Measurements from ENCODE around the gene KRTAP4-1. TPM values are rescaled to one million over a fixed set of nuclear protein-coding genes. Genes with fewer than 3 reads are reported as not detected.
"Not testable (repeated sequence)": the region's sequence is repeated elsewhere in the genome, so short reads cannot be mapped to it uniquely, and the experiment has no call there.

KRTAP4-1 gene
- polyA plus RNA-seq, 3 donors: not detected

DNA sequence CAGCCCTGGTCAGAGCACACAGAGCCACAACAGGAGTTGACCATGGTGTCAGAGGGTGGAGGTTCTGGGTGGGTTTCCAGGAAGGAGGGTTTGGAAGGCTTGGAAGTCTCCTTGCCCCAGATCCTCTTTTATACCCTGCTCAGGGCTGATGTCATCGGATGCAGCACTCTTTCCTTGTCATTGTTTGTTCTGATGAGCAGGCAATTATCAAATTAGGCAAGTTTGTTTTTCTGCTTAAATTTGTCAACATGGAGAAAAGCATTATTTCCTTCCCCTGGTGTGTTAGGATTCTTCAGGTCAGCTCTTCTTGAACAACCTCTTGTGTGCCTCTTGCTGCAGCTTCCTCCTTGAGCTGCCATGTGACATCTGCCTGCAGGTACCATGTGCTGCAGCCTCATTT, 24.1 kb downstream of the KRTAP4-1 start, which contains the start of gene KRTAP4-4:
KRTAP4-4 (minus strand) TSS at position 101 of the 400 bp plus-strand sequence; CDS start at position 44, 57 bp downstream.
- no CpG with 5 or more reads among the region's 1 CpG for WGBS (ENCODE audit: insufficient coverage)
- Histone ChIP-seq H3K36me3 (replicated peaks in 1 of 2; ENCODE audit: control insufficient read depth in 1 of 2, insufficient read depth in 2 of 2, low read length in 2 of 2) (no peaks in the 10 kb centered on the region), H3K27me3 (ENCODE audit: control insufficient read depth in 2 of 2, insufficient read depth in 2 of 2, low read length in 2 of 2) (no peaks in the 10 kb centered on the region), H4K20me1 (ENCODE audit: insufficient read depth, low read length) (no peaks in the 10 kb centered on the region), H3K9ac (ENCODE audit: insufficient read depth, low read length, poor library complexity, severe bottlenecking) (no peak within 1 kb of the TSS), H3K4me3 (replicated peaks in 1 of 3; ENCODE audit: low read depth in 2 of 3, low read length in 3 of 3) (no peak within 1 kb of the TSS), H2AFZ (ENCODE audit: insufficient read depth, low read depth, low read length, poor library complexity, severe bottlenecking) (no peak within 1 kb of the TSS), H3K79me2 (ENCODE audit: insufficient read depth, low read length) (no peaks in the 10 kb centered on the region), H3K4me1 (ENCODE audit: control insufficient read depth in 1 of 2, insufficient read depth in 2 of 2, low read length in 2 of 2) (no peaks in the 10 kb centered on the region), H3K4me2 (replicated peaks; ENCODE audit: extremely low read depth, low read length, poor library complexity, severe bottlenecking) (no peak within 1 kb of the TSS), H3K27ac (ENCODE audit: low read depth in 1 of 2, low read length in 2 of 2) (no peak within 1 kb of the TSS), H3K9me3 (replicated peaks in 1 of 2; ENCODE audit: control insufficient read depth in 1 of 2, insufficient read depth in 1 of 2, low read length in 2 of 2) (no peaks in the 10 kb centered on the region)
- H3K36me3 Mint-ChIP-seq: no peaks in the 10 kb centered on the region
- intact Hi-C loops (cut with micrococcal nuclease): no loop called here
- no peak within 1 kb of the TSS for H3K27ac Mint-ChIP-seq
- no peaks in the 10 kb centered on the region for H3K4me1 Mint-ChIP-seq
- no peak for DNase-seq
- H3K27me3 Mint-ChIP-seq (ENCODE audit: low read depth in 3 of 3): peaks cover 0 to 4% (median 4%) of the 10 kb centered on the region in 3 donors
- peaks cover 0 to 2% (median 0%) of the 10 kb centered on the region in 7 donors for H3K9me3 Mint-ChIP-seq
- H3K4me3 Mint-ChIP-seq: no peak within 1 kb of the TSS
- TF ChIP-seq, protein P1, sequence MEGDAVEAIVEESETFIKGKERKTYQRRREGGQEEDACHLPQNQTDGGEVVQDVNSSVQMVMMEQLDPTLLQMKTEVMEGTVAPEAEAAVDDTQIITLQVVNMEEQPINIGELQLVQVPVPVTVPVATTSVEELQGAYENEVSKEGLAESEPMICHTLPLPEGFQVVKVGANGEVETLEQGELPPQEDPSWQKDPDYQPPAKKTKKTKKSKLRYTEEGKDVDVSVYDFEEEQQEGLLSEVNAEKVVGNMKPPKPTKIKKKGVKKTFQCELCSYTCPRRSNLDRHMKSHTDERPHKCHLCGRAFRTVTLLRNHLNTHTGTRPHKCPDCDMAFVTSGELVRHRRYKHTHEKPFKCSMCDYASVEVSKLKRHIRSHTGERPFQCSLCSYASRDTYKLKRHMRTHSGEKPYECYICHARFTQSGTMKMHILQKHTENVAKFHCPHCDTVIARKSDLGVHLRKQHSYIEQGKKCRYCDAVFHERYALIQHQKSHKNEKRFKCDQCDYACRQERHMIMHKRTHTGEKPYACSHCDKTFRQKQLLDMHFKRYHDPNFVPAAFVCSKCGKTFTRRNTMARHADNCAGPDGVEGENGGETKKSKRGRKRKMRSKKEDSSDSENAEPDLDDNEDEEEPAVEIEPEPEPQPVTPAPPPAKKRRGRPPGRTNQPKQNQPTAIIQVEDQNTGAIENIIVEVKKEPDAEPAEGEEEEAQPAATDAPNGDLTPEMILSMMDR (IDR thresholded peaks at IDR 0.05): no peak

GRCh38 chr17:41160190-41160589, 24.5 kb downstream of the KRTAP4-1 start:
- H3K27me3 Mint-ChIP-seq (ENCODE audit: low read depth in 3 of 3); intact Hi-C loops (cut with micrococcal nuclease): not testable (repeated sequence)

More at GRCh38 chr17:41160190-41160589, 24.5 kb downstream of the KRTAP4-1 start:
- not testable (repeated sequence) for H3K4me1 ChIP-seq (ENCODE audit: control insufficient read depth in 1 of 2, insufficient read depth in 2 of 2, low read length in 2 of 2); H3K9ac ChIP-seq (ENCODE audit: insufficient read depth, low read length, poor library complexity, severe bottlenecking); DNase-seq; H3K27ac ChIP-seq (ENCODE audit: low read depth in 1 of 2, low read length in 2 of 2); H3K4me3 Mint-ChIP-seq; H3K27ac Mint-ChIP-seq; H4K20me1 ChIP-seq (ENCODE audit: insufficient read depth, low read length); H3K36me3 ChIP-seq (replicated peaks in 1 of 2; ENCODE audit: control insufficient read depth in 1 of 2, insufficient read depth in 2 of 2, low read length in 2 of 2); H3K79me2 ChIP-seq (ENCODE audit: insufficient read depth, low read length); H3K4me3 ChIP-seq (replicated peaks in 1 of 3; ENCODE audit: low read depth in 2 of 3, low read length in 3 of 3); H3K4me1 Mint-ChIP-seq; H2AFZ ChIP-seq (ENCODE audit: insufficient read depth, low read depth, low read length, poor library complexity, severe bottlenecking); H3K9me3 Mint-ChIP-seq; H3K9me3 ChIP-seq (replicated peaks in 1 of 2; ENCODE audit: control insufficient read depth in 1 of 2, insufficient read depth in 1 of 2, low read length in 2 of 2); H3K27me3 ChIP-seq (ENCODE audit: control insufficient read depth in 2 of 2, insufficient read depth in 2 of 2, low read length in 2 of 2); H3K36me3 Mint-ChIP-seq; H3K4me2 ChIP-seq (replicated peaks; ENCODE audit: extremely low read depth, low read length, poor library complexity, severe bottlenecking)
- 97% methylated on average over 2 of the region's 3 CpGs for WGBS (ENCODE audit: insufficient coverage)
